HCT116 (cell line): ENCODE data around the gene BMP7. TPM values are rescaled to one million over a fixed set of nuclear protein-coding genes. Genes with fewer than 3 reads are reported as not detected.
A peak's percentile ranks its signal among the peaks of the same experiment; 100 is the strongest.

Experiments used
- ATAC-seq: fragments of 200-7000 bp; cut with Tn5 transposase; 2 replicates; pipeline ENCODE4 v1.9.1; 2020; ENCODE audit warnings: mild to moderate bottlenecking, moderate library complexity
- BruUV-seq: library from RNA; stranded (reverse); fragments of 400-500 nt; replicated peaks from 2 replicates; lab custom pipeline; 2021; lab: Mats Ljungman, UMichigan
- CTCF ChIA-PET: fragments of 300-600 bp; sonication (Branson Sonifier 250); formaldehyde crosslinking; loops from one replicate; lab custom pipeline; 2021; ENCODE audit warnings: antibody characterized with exemption; lab: Charles Lee
- POLR2A ChIA-PET: fragments of 300-600, 350-600 bp; sonication (Branson Sonifier 250); formaldehyde crosslinking; loops from one replicate; lab custom pipeline; 2021; ENCODE audit warnings: antibody characterized with exemption; lab: Charles Lee
- RAD21 ChIA-PET, 2 experiments: fragments of 300-600 bp; sonication (Branson Sonifier 250); formaldehyde crosslinking; loops; one replicate each; lab custom pipeline; 2023; ENCODE audit warnings: low total read pairs in 2 of 2; ENCODE audit not compliant: uncharacterized antibody in 2 of 2, unreplicated experiment in 2 of 2, low non-redundant PET in 1 of 2; lab: Charles Lee
- DNase-seq: peaks from one replicate; pipeline ENCODE4 v3.0.0-alpha.2; 2010; ENCODE audit warnings: low read depth, low spot score
- H2AFZ ChIP-seq: fragments of 200-600 bp; shearing (Covaris generic), sonication (generic); 2 replicates; pipeline ENCODE4 v1.6.1; 2017; ENCODE audit warnings: low read depth, mixed run types, mixed read lengths, antibody characterized with exemption, low read length; ENCODE audit not compliant: poor library complexity, severe bottlenecking
- H3K27ac ChIP-seq: 2 replicates; pipeline ENCODE4 v1.5.1; 2012; ENCODE audit warnings: low read depth, low read length
- H3K27me3 ChIP-seq: fragments of 200-600 bp; sonication (generic); 2 replicates; pipeline ENCODE4 v1.6.1; 2016; ENCODE audit warnings: mixed run types, low read length, mixed read lengths; ENCODE audit not compliant: insufficient read depth
- H3K36me3 ChIP-seq, 2 experiments: fragments of 200-500 bp in 1 of 2; fragments of 200-600 bp in 1 of 2; sonication (Bioruptor generic) in 1 of 2; sonication (generic) in 1 of 2; 2 replicates each; pipeline versions ENCODE4 v1.5.1 to v1.6.1; 2014 to 2016; ENCODE audit warnings: low read length in 2 of 2, inconsistent platforms in 1 of 2, mixed read lengths in 1 of 2, mixed run types in 1 of 2; ENCODE audit not compliant: insufficient read depth in 2 of 2, control insufficient read depth in 1 of 2
- H3K4me1 ChIP-seq, 2 experiments: fragments of 200-600 bp in 1 of 2; sonication (generic) in 1 of 2; 2 replicates each; pipeline versions ENCODE4 v1.5.1 to v1.6.1; 2012 to 2017; ENCODE audit warnings: low read length in 2 of 2, inconsistent platforms in 1 of 2, mild to moderate bottlenecking in 1 of 2, mixed read lengths in 1 of 2, mixed run types in 1 of 2, moderate library complexity in 1 of 2; ENCODE audit not compliant: insufficient read depth in 2 of 2, control insufficient read depth in 1 of 2
- H3K4me2 ChIP-seq: fragments of 200-600 bp; sonication (generic); 2 replicates; pipeline ENCODE4 v1.6.1; 2017; ENCODE audit warnings: mixed run types, low read length, mixed read lengths
- H3K4me3 ChIP-seq, 2 experiments: fragments of 200-600 bp in 1 of 2; sonication (generic) in 1 of 2; replicated peaks in 1 of 2; 2 replicates each; pipeline ENCODE4 v1.5.1; 2011 to 2016; ENCODE audit warnings: low read length in 2 of 2, control low read depth in 1 of 2, low read depth in 1 of 2, mild to moderate bottlenecking in 1 of 2, mixed read lengths in 1 of 2, mixed run types in 1 of 2
- H3K79me2 ChIP-seq: fragments of 200-600 bp; sonication (generic); 2 replicates; pipeline ENCODE4 v1.6.1; 2017; ENCODE audit warnings: mild to moderate bottlenecking, mixed run types, low read length, moderate library complexity, mixed read lengths; ENCODE audit not compliant: insufficient read depth
- H3K9ac ChIP-seq: fragments of 200-600 bp; sonication (generic); 2 replicates; pipeline ENCODE4 v1.6.1; 2016; ENCODE audit warnings: low read length, mixed read lengths
- H3K9me2 ChIP-seq: fragments of 200-600 bp; sonication (generic), shearing (Covaris generic); 2 replicates; pipeline ENCODE4 v1.6.1; 2017; ENCODE audit warnings: mixed run types, mild to moderate bottlenecking, moderate library complexity; ENCODE audit not compliant: insufficient read depth
- H3K9me3 ChIP-seq, 2 experiments: fragments of 200-500 bp in 1 of 2; fragments of 200-600 bp in 1 of 2; sonication (Bioruptor generic) in 1 of 2; sonication (generic) in 1 of 2; 2 replicates each; pipeline ENCODE4 v1.6.1; 2014 to 2017; ENCODE audit warnings: low read length in 2 of 2, mixed read lengths in 2 of 2, inconsistent platforms in 1 of 2, low read depth in 1 of 2, mild to moderate bottlenecking in 1 of 2, mixed run types in 1 of 2, moderate library complexity in 1 of 2; ENCODE audit not compliant: control insufficient read depth in 1 of 2, insufficient read depth in 1 of 2
- H4K20me1 ChIP-seq: fragments of 200-600 bp; sonication (generic), shearing (Covaris generic); 2 replicates; pipeline ENCODE4 v1.6.1; 2017; ENCODE audit warnings: mixed run types, mild to moderate bottlenecking, moderate library complexity; ENCODE audit not compliant: insufficient read depth
- CBX3 ChIP-seq: IDR thresholded peaks from 2 replicates; pipeline ENCODE4 v1.6.1; 2012; ENCODE audit warnings: low read depth
- CEBPB ChIP-seq: IDR thresholded peaks from 2 replicates; pipeline ENCODE4 v1.6.1; 2012; ENCODE audit warnings: low read depth
- ELF1 ChIP-seq: IDR thresholded peaks from 2 replicates; pipeline ENCODE4 v1.6.1; 2012; ENCODE audit warnings: low read depth, borderline replicate concordance
- EZH2 ChIP-seq: fragments of 200-600 bp; sonication (generic); IDR thresholded peaks from 2 replicates; pipeline ENCODE4 v1.6.1; 2017; ENCODE audit warnings: antibody characterized with exemption, mixed run types
- EZH2phosphoT487 ChIP-seq: fragments of 200-600 bp; IDR thresholded peaks from 2 replicates; pipeline ENCODE4 v1.6.1; 2018; ENCODE audit warnings: antibody characterized with exemption, borderline replicate concordance
- JUND ChIP-seq: IDR thresholded peaks from 2 replicates; pipeline ENCODE4 v1.6.1; 2012
- POLR2A ChIP-seq: IDR thresholded peaks from 2 replicates; pipeline ENCODE4 v1.7.0; 2011; ENCODE audit warnings: borderline replicate concordance; ENCODE audit not compliant: insufficient read depth, insufficient read length; ENCODE audit errors: extremely low read depth
- POLR2AphosphoS5 ChIP-seq: IDR thresholded peaks from 2 replicates; pipeline ENCODE4 v1.6.1; 2011; ENCODE audit warnings: mild to moderate bottlenecking, low read depth, low read length, moderate library complexity
- SIN3A ChIP-seq: IDR thresholded peaks from 2 replicates; pipeline ENCODE4 v1.6.1; 2012; ENCODE audit warnings: low read depth
- SP1 ChIP-seq: IDR thresholded peaks from 2 replicates; pipeline ENCODE4 v1.6.1; 2012; ENCODE audit warnings: low read depth
- TCF7L2 ChIP-seq: IDR thresholded peaks from 2 replicates; pipeline ENCODE4 v1.7.0; 2011; ENCODE audit warnings: borderline replicate concordance, inconsistent platforms; ENCODE audit not compliant: insufficient read depth, insufficient read length; ENCODE audit errors: extremely low read depth
- ZFX ChIP-seq: fragments of 450-650 bp; IDR thresholded peaks from 2 replicates; pipeline ENCODE4 v1.6.1; 2017
- ZNF274 ChIP-seq: fragments of 200-500 bp; sonication (Bioruptor generic); IDR thresholded peaks from 2 replicates; pipeline ENCODE4 v1.6.1; 2014; ENCODE audit warnings: mild to moderate bottlenecking, low read depth, low read length, inconsistent platforms
- intact Hi-C: fragments of 100-400 bp; cut with micrococcal nuclease; formaldehyde crosslinking; loops from 2 replicates; pipeline ENCODE4 v1.10.0; 2022
- total RNA-seq: library from RNA; stranded (reverse); gene quantifications from one replicate; pipeline ENCODE4 v1.2.1, GENCODE V29; 2021; ENCODE audit not compliant: unreplicated experiment
- TF ChIP-seq, protein P1 (sequence below): IDR thresholded peaks from 2 replicates; pipeline ENCODE4 v1.6.1; 2012; ENCODE audit warnings: low read depth
- TF ChIP-seq, protein P2 (sequence below), 3 experiments: fragments of 200-600 bp in 1 of 3; sonication (generic) in 1 of 3; IDR thresholded peaks in 2 of 3; conservative IDR thresholded peaks in 1 of 3; 2 replicates each; pipeline ENCODE4 v1.5.1; 2012 to 2017; ENCODE audit warnings: low read depth in 2 of 3, low read length in 2 of 3, antibody characterized with exemption in 1 of 3, borderline replicate concordance in 1 of 3, control low read depth in 1 of 3, mild to moderate bottlenecking in 1 of 3, mixed read lengths in 1 of 3, mixed run types in 1 of 3, moderate library complexity in 1 of 3; ENCODE audit not compliant: insufficient read depth in 1 of 3
- TF ChIP-seq, protein P3 (sequence below): IDR thresholded peaks from 2 replicates; pipeline ENCODE4 v1.6.1; 2011; ENCODE audit warnings: mild to moderate bottlenecking, low read length, moderate library complexity; ENCODE audit not compliant: insufficient replicate concordance; ENCODE audit errors: extremely low read depth

The BMP7 gene
- total RNA-seq, 1 experiment from 2014 or later: 7.0 TPM

DNA sequence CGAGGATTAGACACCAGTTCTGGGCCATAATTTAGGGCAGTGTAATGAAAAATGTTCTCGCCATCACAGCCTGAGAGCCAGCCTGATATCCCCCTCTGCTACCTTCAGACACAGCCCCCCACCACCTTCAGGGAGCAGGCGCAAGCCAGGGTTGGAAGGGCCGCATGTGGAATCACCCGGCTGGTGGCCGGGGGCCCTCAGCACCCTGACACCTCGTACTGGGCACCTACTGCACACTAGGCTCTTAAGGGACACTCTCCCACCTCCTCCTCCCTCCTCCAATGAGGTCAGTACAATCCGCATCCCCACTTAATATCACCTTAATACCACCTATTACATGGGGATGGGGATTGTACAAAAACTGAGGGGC lies 55.5 kb downstream of the BMP7 start:
- RAD21 ChIA-PET: no interaction called here
- no peak overlapping the region for H3K4me3 ChIP-seq
- H3K36me3 ChIP-seq: no peaks in the 10 kb centered on the region
- peaks cover 19 to 53% of the 10 kb centered on the region in 2 experiments for H3K4me1 ChIP-seq
- CTCF ChIA-PET: no interaction called here
- no peak for ATAC-seq
- H3K79me2 ChIP-seq: no peaks in the 10 kb centered on the region
- BruUV-seq: no TSS peak
- POLR2A ChIA-PET: no interaction called here
- H3K9me2 ChIP-seq: no peaks in the 10 kb centered on the region
- 0 out of 2 replicates have a peak overlapping the region, but pooled peaks have one; percentile 79 for H3K4me2 ChIP-seq
- no peak overlapping the region for H3K27ac ChIP-seq
- TF ChIP-seq CBX3 (no peak), POLR2A (no peak), CEBPB (no peak), ZNF274 (no peak), POLR2AphosphoS5 (no peak), SIN3A (no peak), EZH2phosphoT487 (no peak), JUND (no peak), TCF7L2 (no peak), SP1 (no peak), EZH2 (no peak), ZFX (no peak), ELF1 (no peak)
- TF ChIP-seq, protein P1, sequence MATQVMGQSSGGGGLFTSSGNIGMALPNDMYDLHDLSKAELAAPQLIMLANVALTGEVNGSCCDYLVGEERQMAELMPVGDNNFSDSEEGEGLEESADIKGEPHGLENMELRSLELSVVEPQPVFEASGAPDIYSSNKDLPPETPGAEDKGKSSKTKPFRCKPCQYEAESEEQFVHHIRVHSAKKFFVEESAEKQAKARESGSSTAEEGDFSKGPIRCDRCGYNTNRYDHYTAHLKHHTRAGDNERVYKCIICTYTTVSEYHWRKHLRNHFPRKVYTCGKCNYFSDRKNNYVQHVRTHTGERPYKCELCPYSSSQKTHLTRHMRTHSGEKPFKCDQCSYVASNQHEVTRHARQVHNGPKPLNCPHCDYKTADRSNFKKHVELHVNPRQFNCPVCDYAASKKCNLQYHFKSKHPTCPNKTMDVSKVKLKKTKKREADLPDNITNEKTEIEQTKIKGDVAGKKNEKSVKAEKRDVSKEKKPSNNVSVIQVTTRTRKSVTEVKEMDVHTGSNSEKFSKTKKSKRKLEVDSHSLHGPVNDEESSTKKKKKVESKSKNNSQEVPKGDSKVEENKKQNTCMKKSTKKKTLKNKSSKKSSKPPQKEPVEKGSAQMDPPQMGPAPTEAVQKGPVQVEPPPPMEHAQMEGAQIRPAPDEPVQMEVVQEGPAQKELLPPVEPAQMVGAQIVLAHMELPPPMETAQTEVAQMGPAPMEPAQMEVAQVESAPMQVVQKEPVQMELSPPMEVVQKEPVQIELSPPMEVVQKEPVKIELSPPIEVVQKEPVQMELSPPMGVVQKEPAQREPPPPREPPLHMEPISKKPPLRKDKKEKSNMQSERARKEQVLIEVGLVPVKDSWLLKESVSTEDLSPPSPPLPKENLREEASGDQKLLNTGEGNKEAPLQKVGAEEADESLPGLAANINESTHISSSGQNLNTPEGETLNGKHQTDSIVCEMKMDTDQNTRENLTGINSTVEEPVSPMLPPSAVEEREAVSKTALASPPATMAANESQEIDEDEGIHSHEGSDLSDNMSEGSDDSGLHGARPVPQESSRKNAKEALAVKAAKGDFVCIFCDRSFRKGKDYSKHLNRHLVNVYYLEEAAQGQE: no peak
- TF ChIP-seq, protein P2, sequence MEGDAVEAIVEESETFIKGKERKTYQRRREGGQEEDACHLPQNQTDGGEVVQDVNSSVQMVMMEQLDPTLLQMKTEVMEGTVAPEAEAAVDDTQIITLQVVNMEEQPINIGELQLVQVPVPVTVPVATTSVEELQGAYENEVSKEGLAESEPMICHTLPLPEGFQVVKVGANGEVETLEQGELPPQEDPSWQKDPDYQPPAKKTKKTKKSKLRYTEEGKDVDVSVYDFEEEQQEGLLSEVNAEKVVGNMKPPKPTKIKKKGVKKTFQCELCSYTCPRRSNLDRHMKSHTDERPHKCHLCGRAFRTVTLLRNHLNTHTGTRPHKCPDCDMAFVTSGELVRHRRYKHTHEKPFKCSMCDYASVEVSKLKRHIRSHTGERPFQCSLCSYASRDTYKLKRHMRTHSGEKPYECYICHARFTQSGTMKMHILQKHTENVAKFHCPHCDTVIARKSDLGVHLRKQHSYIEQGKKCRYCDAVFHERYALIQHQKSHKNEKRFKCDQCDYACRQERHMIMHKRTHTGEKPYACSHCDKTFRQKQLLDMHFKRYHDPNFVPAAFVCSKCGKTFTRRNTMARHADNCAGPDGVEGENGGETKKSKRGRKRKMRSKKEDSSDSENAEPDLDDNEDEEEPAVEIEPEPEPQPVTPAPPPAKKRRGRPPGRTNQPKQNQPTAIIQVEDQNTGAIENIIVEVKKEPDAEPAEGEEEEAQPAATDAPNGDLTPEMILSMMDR (IDR thresholded peaks at IDR 0.05 in 2 of 3, conservative IDR thresholded peaks at IDR 0.05 in 1 of 3; ENCODE audit: borderline replicate concordance in 1 of 3, insufficient read depth in 1 of 3, low read depth in 2 of 3, low read length in 2 of 3): no peak
- TF ChIP-seq, protein P3, sequence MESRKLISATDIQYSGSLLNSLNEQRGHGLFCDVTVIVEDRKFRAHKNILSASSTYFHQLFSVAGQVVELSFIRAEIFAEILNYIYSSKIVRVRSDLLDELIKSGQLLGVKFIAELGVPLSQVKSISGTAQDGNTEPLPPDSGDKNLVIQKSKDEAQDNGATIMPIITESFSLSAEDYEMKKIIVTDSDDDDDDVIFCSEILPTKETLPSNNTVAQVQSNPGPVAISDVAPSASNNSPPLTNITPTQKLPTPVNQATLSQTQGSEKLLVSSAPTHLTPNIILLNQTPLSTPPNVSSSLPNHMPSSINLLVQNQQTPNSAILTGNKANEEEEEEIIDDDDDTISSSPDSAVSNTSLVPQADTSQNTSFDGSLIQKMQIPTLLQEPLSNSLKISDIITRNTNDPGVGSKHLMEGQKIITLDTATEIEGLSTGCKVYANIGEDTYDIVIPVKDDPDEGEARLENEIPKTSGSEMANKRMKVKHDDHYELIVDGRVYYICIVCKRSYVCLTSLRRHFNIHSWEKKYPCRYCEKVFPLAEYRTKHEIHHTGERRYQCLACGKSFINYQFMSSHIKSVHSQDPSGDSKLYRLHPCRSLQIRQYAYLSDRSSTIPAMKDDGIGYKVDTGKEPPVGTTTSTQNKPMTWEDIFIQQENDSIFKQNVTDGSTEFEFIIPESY: no peak
- DNase-seq: no peak
- H4K20me1 ChIP-seq: no peaks in the 10 kb centered on the region
- no peak overlapping the region for H2AFZ ChIP-seq
- intact Hi-C loops: no loop called here
- H3K9me3 ChIP-seq: no peaks in the 10 kb centered on the region
- H3K9ac ChIP-seq: no peak overlapping the region
- peaks cover 11% of the 10 kb centered on the region; the same call in 1 of the 2 replicates for H3K27me3 ChIP-seq
